T-cell (primary cell): ENCODE results near the gene SDHA. TPM values are rescaled to one million over a fixed set of nuclear protein-coding genes. Genes with fewer than 3 reads are reported as not detected.
"Not testable (repeated sequence)": the region's sequence is repeated elsewhere in the genome, so short reads cannot be mapped to it uniquely, and the experiment has no call there.

ENCODE experiments used
- ATAC-seq, 4 experiments: fragments of 200-7000 bp in 3 of 4; fragments of 150-1000 bp in 1 of 4; cut with Tn5 transposase; replicated peaks in 1 of 4; 1 replicate in 3 of 4; 2 replicates in 1 of 4; pipeline ENCODE4 v1.10.0; 2021; ENCODE audit warnings: moderate library complexity in 3 of 4, mild to moderate bottlenecking in 2 of 4, moderate number of reproducible peaks in 1 of 4
- CTCF ChIA-PET, 2 donors: fragments of 300-600 bp; sonication (Branson Sonifier 250); formaldehyde crosslinking; loops; one replicate each; lab custom pipeline; 2022; ENCODE audit warnings: antibody characterized with exemption in 2 of 2; lab: Charles Lee
- POLR2A ChIA-PET, 2 donors: fragments of 300-600 bp; sonication (Branson Sonifier 250); formaldehyde crosslinking; loops; one replicate each; lab custom pipeline; 2022; ENCODE audit warnings: antibody characterized with exemption in 2 of 2; lab: Charles Lee
- DNase-seq, 35 experiments: peaks; one replicate each; pipeline versions ENCODE4 v3.0.0 to v3.0.0-alpha.2; 2013 to 2023
- H3K27ac ChIP-seq: one replicate; pipeline ENCODE4 v1.5.1; 2013; ENCODE audit warnings: low read length
- H3K27me3 ChIP-seq, 2 experiments: replicated peaks in 1 of 2; 1 replicate in 1 of 2; 2 replicates in 1 of 2; pipeline versions ENCODE4 v1.6.1 to v1.7.0; 2013; ENCODE audit warnings: low read length in 1 of 2, mixed read lengths in 1 of 2; ENCODE audit not compliant: control insufficient read depth in 2 of 2, insufficient read depth in 2 of 2; ENCODE audit errors: extremely low read depth in 1 of 2
- H3K36me3 ChIP-seq, 2 donors: 1 replicate in 1 of 2; 2 replicates in 1 of 2; pipeline versions ENCODE4 v1.6.1 to v1.7.0; 2013; ENCODE audit warnings: low read length in 1 of 2; ENCODE audit not compliant: control insufficient read depth in 2 of 2, insufficient read depth in 1 of 2; ENCODE audit errors: extremely low read depth in 1 of 2
- H3K4me1 ChIP-seq, 2 experiments: 1 replicate in 1 of 2; 2 replicates in 1 of 2; pipeline versions ENCODE4 v1.6.1 to v1.7.0; 2013; ENCODE audit warnings: low read length in 2 of 2, mixed read lengths in 1 of 2; ENCODE audit not compliant: insufficient read depth in 2 of 2, control insufficient read depth in 1 of 2; ENCODE audit errors: extremely low read depth in 1 of 2
- H3K4me3 ChIP-seq, 2 donors: 1 replicate in 1 of 2; 2 replicates in 1 of 2; pipeline versions ENCODE4 v1.5.1 to v1.7.0; 2013; ENCODE audit warnings: mild to moderate bottlenecking in 2 of 2, low read length in 1 of 2, moderate library complexity in 1 of 2; ENCODE audit not compliant: control insufficient read depth in 1 of 2; ENCODE audit errors: extremely low read depth in 1 of 2
- H3K9me3 ChIP-seq: 2 replicates; pipeline ENCODE4 v1.7.0; 2013
- H3K27ac Mint-ChIP-seq, 2 donors: one replicate each; pipeline ENCODE4 v1.8.0; 2020 to 2021; ENCODE audit warnings: mild to moderate bottlenecking in 2 of 2, mixed read lengths in 2 of 2
- H3K27me3 Mint-ChIP-seq, 2 donors: one replicate each; pipeline ENCODE4 v1.8.0; 2021 to 2022; ENCODE audit warnings: mixed read lengths in 2 of 2
- H3K36me3 Mint-ChIP-seq: one replicate; pipeline ENCODE4 v1.8.0; 2021; ENCODE audit warnings: mixed read lengths
- H3K4me1 Mint-ChIP-seq, 3 donors: one replicate each; pipeline ENCODE4 v1.8.0; 2020 to 2022; ENCODE audit warnings: mixed read lengths in 3 of 3, mild to moderate bottlenecking in 1 of 3
- H3K4me3 Mint-ChIP-seq, 3 donors: one replicate each; pipeline ENCODE4 v1.8.0; 2020 to 2022; ENCODE audit warnings: mild to moderate bottlenecking in 3 of 3, mixed read lengths in 3 of 3, moderate library complexity in 3 of 3
- H3K9me3 Mint-ChIP-seq, 3 donors: one replicate each; pipeline ENCODE4 v1.8.0; 2020 to 2022; ENCODE audit warnings: mixed read lengths in 3 of 3
- WGBS: methylation state at CpG from one replicate; pipeline ENCODE4 v1.1.5; 2013; ENCODE audit warnings: missing lambda C conversion rate; ENCODE audit not compliant: insufficient coverage; 5-methylcytosine and 5-hydroxymethylcytosine counted together
- total RNA-seq, 35 experiments: library from RNA in 6 of 35; stranded (reverse) in 6 of 35; fragments of 120-200 nt in 1 of 35; gene quantifications; one replicate each; pipeline versions ENCODE4 v1.2.1 to v1.2.4 and lab custom pipeline; 2013 to 2026

SDHA gene
- total RNA-seq, 5 donors from 2014 or later (not counting 1 experiment from before 2014, with no cell fraction given): 122 to 209 (median 140) TPM

DNA sequence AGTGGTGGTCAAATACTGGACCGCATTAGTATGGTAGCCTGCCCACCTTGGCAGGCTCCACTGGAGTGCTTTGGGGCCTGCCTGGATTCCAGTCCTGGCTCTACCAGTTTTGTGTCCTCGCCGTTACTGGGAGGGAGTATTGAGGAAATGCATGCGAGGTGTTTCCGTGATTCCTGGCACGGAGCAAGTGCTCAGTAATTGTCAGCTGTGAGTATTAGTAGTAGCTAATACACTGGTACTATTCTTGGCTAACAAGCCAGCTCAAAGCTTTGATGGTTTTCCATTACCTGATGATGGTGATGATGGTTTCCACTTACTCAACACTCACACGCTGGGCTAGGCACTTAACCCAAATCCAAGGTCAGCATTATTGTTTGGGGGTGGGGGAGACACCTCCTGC lies 56.2 kb downstream of the SDHA start:
- POLR2A ChIA-PET: not testable (repeated sequence)
- peaks cover 41 to 48% (median 43%) of the 10 kb centered on the region in 3 donors for H3K4me1 Mint-ChIP-seq
- 83% methylated on average over 1 of the region's 7 CpGs for WGBS

DNA sequence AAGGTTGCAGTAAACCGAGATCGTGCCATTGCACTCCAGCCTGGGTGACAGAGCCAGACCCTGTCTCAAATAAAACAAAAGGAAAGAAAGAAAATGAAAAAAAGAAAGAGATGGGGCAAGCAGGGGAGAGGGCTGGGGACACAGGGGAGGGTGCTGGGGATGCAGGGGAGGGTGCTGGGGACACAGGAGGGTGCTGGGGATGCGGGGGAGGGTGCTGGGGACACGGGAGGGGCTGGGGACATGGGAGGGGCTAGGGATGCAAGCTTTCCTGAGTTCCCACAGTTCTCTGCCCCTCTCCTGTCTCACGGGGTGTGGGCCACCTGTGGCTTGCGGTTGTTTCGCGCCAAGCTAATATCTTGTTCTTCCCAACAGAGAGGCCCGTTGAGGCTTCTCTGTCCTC lies 60.5 kb downstream of the SDHA start:
- no peaks in the 10 kb centered on the region for H3K27me3 ChIP-seq
- no peak overlapping the region for H3K27ac Mint-ChIP-seq
- no peaks in the 10 kb centered on the region for H3K27me3 Mint-ChIP-seq
- H3K4me3 ChIP-seq: no peak overlapping the region
- ChIA-PET POLR2A (interaction anchor here in 1 of 2 donors (0.6 kb wide), 1 partner anchor 252 kb away, joined by 3 read pairs; no protein-coding TSS in a partner anchor), CTCF (no interaction called here)
- whole genome bisulfite sequencing: 97% methylated on average over 5 of the region's 9 CpGs
- peaks cover 65 to 70% (median 69%) of the 10 kb centered on the region in 3 donors for H3K4me1 Mint-ChIP-seq
- ATAC-seq (no peak), DNase-seq (no peak)
- no peaks in the 10 kb centered on the region for H3K9me3 ChIP-seq
- no peak overlapping the region for H3K4me3 Mint-ChIP-seq
- peaks cover 8 to 15% of the 10 kb centered on the region in 2 donors for H3K36me3 ChIP-seq
- peaks cover 0 to 23% of the 10 kb centered on the region in 2 experiments for H3K4me1 ChIP-seq
- H3K9me3 Mint-ChIP-seq: no peaks in the 10 kb centered on the region
- H3K36me3 Mint-ChIP-seq: peaks cover 40% of the 10 kb centered on the region
- H3K27ac ChIP-seq: no peak overlapping the region

More for the DNA sequence above, 56.2 kb downstream of the SDHA start:
- H3K4me3 Mint-ChIP-seq, H3K27ac Mint-ChIP-seq, H3K9me3 ChIP-seq, H3K27me3 Mint-ChIP-seq, H3K27me3 ChIP-seq, H3K4me3 ChIP-seq, CTCF ChIA-PET, ATAC-seq, H3K9me3 Mint-ChIP-seq, H3K27ac ChIP-seq, DNase-seq: not testable (repeated sequence)
- Histone ChIP-seq H3K4me1 (peaks cover 6 to 36% of the 10 kb centered on the region in 2 experiments), H3K36me3 (peaks cover 8 to 13% of the 10 kb centered on the region in 2 donors)
- peaks cover 20% of the 10 kb centered on the region for H3K36me3 Mint-ChIP-seq

DNA sequence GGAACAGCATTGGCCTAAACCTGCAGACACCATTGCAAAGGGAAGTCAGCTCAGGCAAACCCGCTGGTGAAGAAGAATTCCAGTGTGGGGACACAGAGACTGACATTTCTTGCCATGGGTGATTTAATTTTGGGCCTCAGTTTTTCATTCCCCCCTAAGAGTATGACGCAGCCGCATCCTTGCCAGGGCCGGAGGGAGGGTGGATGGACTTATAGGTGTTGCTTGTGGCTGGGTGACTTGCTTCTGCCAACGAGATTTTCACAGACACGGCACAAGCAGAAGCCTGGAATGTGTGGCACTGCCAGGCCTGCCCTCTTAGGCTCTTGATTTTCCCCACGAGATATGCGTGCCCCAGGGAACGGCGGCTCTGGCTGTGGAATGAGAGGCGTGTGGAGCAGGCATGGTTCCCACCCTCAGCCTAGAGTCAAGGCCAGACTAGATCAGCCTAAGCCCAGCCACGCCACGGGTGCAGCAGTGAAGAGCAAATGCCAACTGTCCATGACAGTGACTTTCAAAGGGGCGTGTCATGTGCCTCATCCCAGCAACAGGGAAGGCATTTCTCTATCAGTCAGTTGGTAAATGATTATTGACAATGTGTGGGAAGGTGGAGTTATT lies 61.0 kb downstream of the SDHA start:
- H3K27me3 ChIP-seq, DNase-seq, H3K4me3 ChIP-seq, H3K27me3 Mint-ChIP-seq, H3K9me3 Mint-ChIP-seq, CTCF ChIA-PET, H3K27ac Mint-ChIP-seq, H3K4me3 Mint-ChIP-seq, ATAC-seq, H3K9me3 ChIP-seq, H3K27ac ChIP-seq: not testable (repeated sequence)
- H3K4me1 ChIP-seq: peaks cover 0 to 23% of the 10 kb centered on the region in 2 experiments
- POLR2A ChIA-PET: interaction anchor here in 1 of 2 donors (0.6 kb wide), 1 partner anchor 253 kb away, joined by 3 read pairs; no protein-coding TSS in a partner anchor
- H3K4me1 Mint-ChIP-seq: peaks cover 66 to 71% (median 69%) of the 10 kb centered on the region in 3 donors
- peaks cover 44% of the 10 kb centered on the region for H3K36me3 Mint-ChIP-seq
- WGBS: 87% methylated on average over 7 of the region's 14 CpGs
- peaks cover 5 to 12% of the 10 kb centered on the region in 2 donors for H3K36me3 ChIP-seq

DNA sequence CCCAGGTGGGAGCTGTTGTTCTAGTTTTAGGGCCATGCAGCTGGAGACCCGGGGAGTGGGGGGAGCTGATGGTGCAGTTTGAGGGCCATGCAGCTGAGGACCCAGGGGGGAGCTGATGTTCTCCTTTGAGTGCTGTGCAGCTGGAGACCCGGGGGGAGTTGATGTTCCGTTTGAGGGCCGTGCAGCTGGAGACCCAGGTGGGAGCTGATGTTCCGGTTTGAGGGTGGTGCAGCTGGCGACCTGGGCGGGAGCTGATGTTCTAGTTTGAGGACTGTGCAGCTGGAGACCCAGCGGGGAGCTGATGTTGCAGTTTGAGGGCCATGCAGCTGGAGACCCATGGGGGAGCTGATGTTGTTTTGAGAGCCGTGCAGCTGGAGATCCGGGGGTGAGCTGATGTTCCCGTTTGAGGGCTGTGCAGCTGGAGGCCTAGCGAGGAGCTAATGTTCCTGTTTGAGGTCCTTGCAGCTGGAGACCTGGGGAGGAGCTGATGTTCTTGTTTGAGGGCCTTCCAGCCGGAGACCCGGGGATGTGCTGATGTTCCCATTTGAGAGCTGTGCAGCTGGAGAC lies 68.0 kb downstream of the SDHA start:
- no peak overlapping the region for H3K4me3 Mint-ChIP-seq
- CTCF ChIA-PET: no interaction called here
- ATAC-seq (no peak), DNase-seq (no peak)
- H3K27me3 ChIP-seq: no peaks in the 10 kb centered on the region
- H3K36me3 ChIP-seq: peaks cover 4 to 26% of the 10 kb centered on the region in 2 donors
- no peaks in the 10 kb centered on the region for H3K9me3 ChIP-seq
- H3K4me3 ChIP-seq: no peak overlapping the region
- H3K4me1 Mint-ChIP-seq: peaks cover 54 to 58% (median 57%) of the 10 kb centered on the region in 3 donors
- H3K4me1 ChIP-seq: peaks cover 0 to 11% of the 10 kb centered on the region in 2 experiments
- POLR2A ChIA-PET: no interaction called here
- 90% methylated on average over 13 of the region's 14 CpGs for WGBS
- H3K36me3 Mint-ChIP-seq: peaks cover 41% of the 10 kb centered on the region
- H3K27ac ChIP-seq: no peak overlapping the region
- H3K27me3 Mint-ChIP-seq: no peaks in the 10 kb centered on the region
- H3K9me3 Mint-ChIP-seq: no peaks in the 10 kb centered on the region
- no peak overlapping the region for H3K27ac Mint-ChIP-seq

DNA sequence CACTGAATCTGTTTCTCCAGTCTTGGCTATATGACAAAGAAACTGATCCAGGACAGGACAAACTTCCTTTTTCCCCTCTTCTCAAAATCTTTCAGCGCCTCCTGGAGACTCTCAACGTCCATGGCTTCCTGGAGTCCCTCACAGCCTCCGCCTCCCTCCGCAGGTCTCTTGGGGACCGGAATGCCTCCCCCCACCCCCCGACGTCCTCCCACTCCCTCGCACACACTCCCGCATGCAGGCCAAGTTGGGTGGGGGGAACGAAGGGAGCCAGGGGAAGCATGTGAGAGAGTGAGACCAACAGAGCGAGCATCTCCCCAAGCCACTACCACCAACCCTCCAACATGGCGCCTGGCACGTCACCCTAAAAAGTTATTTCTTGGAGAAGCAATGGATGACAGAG lies 72.1 kb downstream of the SDHA start:
- DNase-seq, H3K4me1 ChIP-seq, H3K9me3 ChIP-seq, H3K27me3 ChIP-seq, H3K27ac Mint-ChIP-seq, ATAC-seq, POLR2A ChIA-PET, H3K4me3 Mint-ChIP-seq, H3K27ac ChIP-seq, H3K4me3 ChIP-seq, CTCF ChIA-PET, H3K27me3 Mint-ChIP-seq, H3K9me3 Mint-ChIP-seq: not testable (repeated sequence)
- H3K36me3 ChIP-seq: peaks cover 4 to 18% of the 10 kb centered on the region in 2 donors
- Mint-ChIP-seq H3K4me1 (peaks cover 27 to 34% (median 31%) of the 10 kb centered on the region in 3 donors), H3K36me3 (peaks cover 26% of the 10 kb centered on the region)
- WGBS: no CpG with 5 or more reads among the region's 13 CpGs

DNA sequence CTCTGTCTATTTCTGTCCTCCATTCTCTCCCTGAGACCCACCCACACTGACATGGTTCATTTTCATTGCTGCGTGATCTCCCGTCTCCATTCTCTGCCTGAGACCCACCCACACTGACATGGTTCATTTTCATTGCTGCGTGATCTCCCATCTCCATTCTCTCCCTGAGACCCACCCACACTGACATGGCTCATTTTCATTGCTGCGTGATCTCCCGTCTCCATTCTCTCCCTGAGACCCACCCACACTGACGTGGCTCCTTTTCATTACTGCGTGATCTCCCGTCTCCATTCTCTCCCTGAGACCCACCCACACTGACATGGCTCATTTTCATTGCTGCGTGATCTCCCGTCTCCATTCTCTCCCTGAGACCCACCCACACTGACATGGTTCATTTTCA lies 73.2 kb downstream of the SDHA start:
- DNase-seq, ATAC-seq, POLR2A ChIA-PET, H3K9me3 Mint-ChIP-seq, CTCF ChIA-PET, H3K27me3 ChIP-seq, H3K27me3 Mint-ChIP-seq, H3K4me3 ChIP-seq, H3K27ac ChIP-seq, H3K4me3 Mint-ChIP-seq, H3K27ac Mint-ChIP-seq, H3K36me3 ChIP-seq, H3K4me1 ChIP-seq, H3K9me3 ChIP-seq: not testable (repeated sequence)
- H3K4me1 Mint-ChIP-seq: peaks cover 26 to 27% (median 27%) of the 10 kb centered on the region in 3 donors
- peaks cover 25% of the 10 kb centered on the region for H3K36me3 Mint-ChIP-seq
- WGBS: 100% methylated on average over 6 of the region's 10 CpGs
